OCI-LY3 (cell line): ENCODE data around the gene TAF3.

Experiments
- CTCF ChIP-seq: fragments of 200-600, 300-600 bp; sonication (generic); IDR thresholded peaks from 2 replicates; pipeline ENCODE4 v1.5.1; 2014; ENCODE audit warnings: antibody characterized with exemption, low read length, low read depth
- EZH2phosphoT487 ChIP-seq: fragments of 200-600 bp; shearing (Covaris generic); IDR thresholded peaks from 2 replicates; pipeline ENCODE4 v1.6.1; 2018; ENCODE audit warnings: antibody characterized with exemption, mixed run types, low read depth

- TF ChIP-seq CTCF (no peak), EZH2phosphoT487 (no peak)
These were observed 234.7 kb downstream of the TAF3 start for GRCh38 chr10:8052956-8053445.
